Measurements from ENCODE around the gene UGT2A3.

GRCh38 chr4:68907788-68908700 is 43.6 kb downstream of the UGT2A3 start:
- TF ChIP-seq EZH2 (IDR thresholded peaks at IDR 0.05) (no peak), POLR2AphosphoS5 (IDR thresholded peaks at IDR 0.05; ENCODE audit: borderline replicate concordance, low read depth, low read length) (no peak)
